Stimulated activated memory B cell treated with anti-CD40 and anti-IgM and Interleukin-4, amounts not matched to agents 10 μg/mL and 1 μg/mL and 100 μg/mL, for 72 hours (primary cell): ENCODE measurements around the gene ARGFX.
"Not testable (repeated sequence)": the region's sequence is repeated elsewhere in the genome, so short reads cannot be mapped to it uniquely, and the experiment has no call there.

Experiments used
- ATAC-seq: fragments of 150-1000 bp; cut with Tn5 transposase; 2 replicates; pipeline ENCODE4 v1.10.0; 2021
- H3K27ac Mint-ChIP-seq: one replicate; pipeline ENCODE4 v1.8.0; 2022; ENCODE audit warnings: mild to moderate bottlenecking, mixed read lengths
- H3K27me3 Mint-ChIP-seq: one replicate; pipeline ENCODE4 v1.8.0; 2022; ENCODE audit warnings: mixed read lengths
- H3K36me3 Mint-ChIP-seq: one replicate; pipeline ENCODE4 v1.8.0; 2022; ENCODE audit warnings: mixed read lengths
- H3K4me1 Mint-ChIP-seq: one replicate; pipeline ENCODE4 v1.8.0; 2022; ENCODE audit warnings: mixed read lengths
- H3K4me3 Mint-ChIP-seq: one replicate; pipeline ENCODE4 v1.8.0; 2022; ENCODE audit warnings: mild to moderate bottlenecking, moderate library complexity, mixed read lengths
- H3K9me3 Mint-ChIP-seq: one replicate; pipeline ENCODE4 v1.8.0; 2022; ENCODE audit warnings: mixed read lengths

ARGFX gene

DNA sequence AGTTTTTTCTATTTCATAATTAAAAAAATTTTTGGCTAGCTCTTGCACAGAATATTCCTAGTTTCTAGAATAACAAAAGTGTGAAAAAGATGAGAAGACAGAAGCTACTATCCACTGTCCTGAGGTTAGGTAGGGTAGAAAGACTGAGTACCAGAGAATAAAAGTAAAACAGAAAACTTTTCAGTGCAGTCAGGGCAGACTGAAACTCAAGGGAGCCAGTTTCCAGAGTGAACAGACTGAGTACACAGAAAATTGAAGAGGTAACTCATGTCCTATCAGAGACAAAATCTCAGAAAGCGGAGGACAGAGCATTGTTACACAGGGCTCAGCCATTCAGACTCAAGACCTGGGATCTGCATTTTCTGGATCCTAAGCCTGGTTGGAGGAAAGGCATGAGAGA lies 16.7 kb downstream of the ARGFX start:
- Mint-ChIP-seq H3K4me1 (no peaks in the 10 kb centered on the region), H3K36me3 (no peaks in the 10 kb centered on the region), H3K27me3 (peaks cover 26% of the 10 kb centered on the region), H3K9me3 (no peaks in the 10 kb centered on the region), H3K27ac (no peak overlapping the region), H3K4me3 (no peak overlapping the region)
- no peak for ATAC-seq

- Mint-ChIP-seq H3K4me3 (no peak within 1 kb of the TSS), H3K27me3 (no peaks in the 10 kb centered on the region), H3K36me3 (no peaks in the 10 kb centered on the region), H3K9me3 (no peaks in the 10 kb centered on the region), H3K4me1 (peaks cover 9% of the 10 kb centered on the region), H3K27ac (no peak within 1 kb of the TSS)
- no peak for ATAC-seq
These were observed 25.3 kb downstream of the ARGFX start, which contains the start of gene FBXO40 for GRCh38 chr3:121592856-121593702. Gene FBXO40, plus strand, starts transcription at chr3:121593379. Its CDS starts 27,197 bp downstream, at chr3:121620576.

DNA sequence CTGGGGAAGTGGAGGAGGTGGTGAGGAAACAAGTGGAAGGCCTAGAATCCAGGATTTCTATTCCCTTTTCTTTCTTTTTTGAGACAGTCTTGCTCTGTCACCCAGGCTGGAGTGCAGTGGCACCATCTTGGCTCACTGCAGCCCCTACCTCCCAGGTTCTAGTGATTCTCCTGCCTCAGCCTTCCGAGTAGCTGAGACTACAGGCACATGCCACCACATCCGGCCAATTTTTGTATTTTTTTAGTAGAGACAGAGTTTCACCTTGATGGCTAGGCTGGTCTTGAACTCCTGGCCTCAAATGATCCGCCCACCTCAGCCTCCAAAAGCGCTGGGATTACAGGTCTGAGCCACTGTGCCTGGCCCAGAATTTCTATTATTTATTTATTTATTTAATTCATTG lies 26.1 kb downstream of the ARGFX start:
- H3K27ac Mint-ChIP-seq, H3K36me3 Mint-ChIP-seq, H3K4me1 Mint-ChIP-seq, H3K27me3 Mint-ChIP-seq, H3K4me3 Mint-ChIP-seq, ATAC-seq, H3K9me3 Mint-ChIP-seq: not testable (repeated sequence)

GRCh38 chr3:121594850-121595249 lies 27.1 kb downstream of the ARGFX start:
- Mint-ChIP-seq H3K27ac (no peak overlapping the region), H3K36me3 (no peaks in the 10 kb centered on the region), H3K27me3 (no peaks in the 10 kb centered on the region), H3K9me3 (no peaks in the 10 kb centered on the region), H3K4me3 (no peak overlapping the region), H3K4me1 (peaks cover 9% of the 10 kb centered on the region)
- no peak for ATAC-seq

GRCh38 chr3:121595765-121596406 lies 28.1 kb downstream of the ARGFX start:
- ATAC-seq, result no peak
- Mint-ChIP-seq H3K27ac (no peak overlapping the region), H3K9me3 (no peaks in the 10 kb centered on the region), H3K36me3 (no peaks in the 10 kb centered on the region), H3K27me3 (no peaks in the 10 kb centered on the region), H3K4me3 (no peak overlapping the region), H3K4me1 (peaks cover 9% of the 10 kb centered on the region)

DNA sequence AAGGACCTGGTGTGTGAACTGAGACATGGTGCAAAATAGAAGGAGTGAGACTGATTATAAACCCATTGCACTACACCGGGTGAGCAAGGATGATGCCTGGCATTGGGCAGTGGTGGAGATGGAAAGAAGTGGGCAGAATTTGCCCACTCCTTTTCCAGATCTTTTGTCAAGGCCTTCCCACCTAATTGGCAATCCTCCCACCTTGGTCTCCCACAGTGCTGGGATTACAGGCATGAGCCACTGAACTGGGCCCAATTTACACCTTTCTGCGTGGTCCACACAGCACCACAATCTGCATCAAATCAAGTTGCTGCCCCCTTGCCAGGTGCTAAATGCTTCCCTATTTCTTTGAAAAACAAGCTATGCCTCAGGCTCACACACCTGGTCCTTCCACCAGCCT lies 30.8 kb downstream of the ARGFX start:
- no peak for ATAC-seq
- Mint-ChIP-seq H3K4me1 (peaks cover 3% of the 10 kb centered on the region), H3K4me3 (no peak overlapping the region), H3K9me3 (no peaks in the 10 kb centered on the region), H3K36me3 (no peaks in the 10 kb centered on the region), H3K27me3 (no peaks in the 10 kb centered on the region), H3K27ac (no peak overlapping the region)

DNA sequence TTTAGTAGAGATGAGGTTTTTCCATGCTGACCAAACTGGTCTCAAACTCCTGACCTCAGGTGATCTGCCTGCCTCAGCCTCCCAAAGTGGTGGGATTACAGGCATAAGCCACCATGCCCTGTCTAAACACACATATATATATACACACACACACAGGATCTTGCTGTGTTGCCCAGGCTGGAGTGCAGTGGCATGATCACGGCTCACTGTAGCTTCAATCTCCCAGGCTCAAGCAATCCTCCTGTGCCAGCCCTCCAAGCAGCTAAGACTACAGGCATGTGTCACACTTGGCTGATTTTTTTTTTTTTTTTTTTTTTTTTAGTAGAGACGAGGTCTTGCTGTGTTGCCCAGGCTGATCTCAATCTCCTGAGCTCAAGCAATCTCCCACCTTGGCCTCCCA lies 32.2 kb downstream of the ARGFX start:
- H3K4me1 Mint-ChIP-seq, H3K27me3 Mint-ChIP-seq, H3K27ac Mint-ChIP-seq, H3K9me3 Mint-ChIP-seq, H3K4me3 Mint-ChIP-seq, H3K36me3 Mint-ChIP-seq, ATAC-seq: not testable (repeated sequence)

DNA sequence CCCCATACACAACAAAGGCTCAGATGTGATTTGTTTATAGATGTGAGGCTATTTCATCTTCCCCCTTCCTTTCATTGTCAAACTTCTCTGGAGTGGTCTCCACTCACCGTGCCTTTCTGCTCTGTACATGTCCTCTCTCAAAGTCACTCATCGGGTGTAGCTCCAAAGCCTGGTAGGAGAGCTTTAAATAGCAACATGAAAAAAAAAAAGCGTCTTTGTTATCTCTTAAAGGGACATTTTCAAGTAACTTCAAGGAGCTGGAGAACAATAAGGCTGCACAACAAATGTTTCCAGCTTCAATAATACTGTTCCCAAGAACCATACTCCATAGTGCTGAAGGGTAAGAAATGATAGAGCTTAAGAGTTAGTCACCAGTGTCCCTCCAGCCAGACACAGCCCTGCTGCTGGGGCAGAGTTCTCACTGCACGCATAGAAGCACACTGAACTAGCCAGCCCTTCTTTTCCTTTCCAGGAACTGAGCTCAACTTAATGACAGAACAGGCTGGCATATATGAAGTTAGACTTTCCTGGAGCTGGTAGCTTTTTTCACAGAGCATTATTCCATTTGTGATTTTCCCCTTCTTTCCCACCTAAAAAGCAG lies 33.6 kb downstream of the ARGFX start:
- H3K27me3 Mint-ChIP-seq, result no peaks in the 10 kb centered on the region
- no peak overlapping the region for H3K27ac Mint-ChIP-seq
- ATAC-seq, result no peak
- no peaks in the 10 kb centered on the region for H3K4me1 Mint-ChIP-seq
- H3K4me3 Mint-ChIP-seq, result no peak overlapping the region
- H3K36me3 Mint-ChIP-seq, result no peaks in the 10 kb centered on the region
- no peaks in the 10 kb centered on the region for H3K9me3 Mint-ChIP-seq

DNA sequence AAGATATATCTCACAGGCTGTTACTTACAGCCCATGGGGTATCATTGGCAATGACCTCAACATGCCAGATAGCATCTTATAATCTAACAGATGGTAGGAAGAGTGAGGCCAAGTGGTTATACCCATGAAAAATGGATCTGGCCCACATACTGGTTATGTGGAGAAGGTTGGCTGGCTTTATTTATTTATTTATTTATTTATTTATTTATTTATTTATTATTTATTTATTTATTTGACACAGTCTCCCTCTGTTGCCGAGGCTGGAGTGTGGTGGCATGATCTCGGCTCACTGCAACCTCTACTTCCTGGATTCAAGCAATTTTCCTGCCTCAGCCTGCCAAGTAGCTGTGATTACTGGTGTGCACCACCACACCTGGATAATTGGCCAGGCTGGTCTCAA lies 37.0 kb downstream of the ARGFX start:
- H3K4me3 Mint-ChIP-seq, result no peak overlapping the region

GRCh38 chr3:121606106-121606505 lies 38.4 kb downstream of the ARGFX start:
- H3K4me3 Mint-ChIP-seq, result no peak overlapping the region
- H3K27me3 Mint-ChIP-seq, result no peaks in the 10 kb centered on the region
- ATAC-seq, result no peak
- no peaks in the 10 kb centered on the region for H3K9me3 Mint-ChIP-seq
- no peaks in the 10 kb centered on the region for H3K36me3 Mint-ChIP-seq
- no peak overlapping the region for H3K27ac Mint-ChIP-seq
- H3K4me1 Mint-ChIP-seq, result no peaks in the 10 kb centered on the region

More for the DNA sequence above, 37.0 kb downstream of the ARGFX start:
- no peak for ATAC-seq
- Mint-ChIP-seq H3K4me1 (no peaks in the 10 kb centered on the region), H3K36me3 (no peaks in the 10 kb centered on the region), H3K9me3 (no peaks in the 10 kb centered on the region), H3K27me3 (no peaks in the 10 kb centered on the region), H3K27ac (no peak overlapping the region)
